Stromal cell of bone marrow (primary cell): Measurements from ENCODE around the gene TOX2.

Source experiments
- DNase-seq: peaks from one replicate; pipeline ENCODE4 v3.0.0-alpha.2; 2012; ENCODE audit warnings: low read depth

Gene TOX2

DNA sequence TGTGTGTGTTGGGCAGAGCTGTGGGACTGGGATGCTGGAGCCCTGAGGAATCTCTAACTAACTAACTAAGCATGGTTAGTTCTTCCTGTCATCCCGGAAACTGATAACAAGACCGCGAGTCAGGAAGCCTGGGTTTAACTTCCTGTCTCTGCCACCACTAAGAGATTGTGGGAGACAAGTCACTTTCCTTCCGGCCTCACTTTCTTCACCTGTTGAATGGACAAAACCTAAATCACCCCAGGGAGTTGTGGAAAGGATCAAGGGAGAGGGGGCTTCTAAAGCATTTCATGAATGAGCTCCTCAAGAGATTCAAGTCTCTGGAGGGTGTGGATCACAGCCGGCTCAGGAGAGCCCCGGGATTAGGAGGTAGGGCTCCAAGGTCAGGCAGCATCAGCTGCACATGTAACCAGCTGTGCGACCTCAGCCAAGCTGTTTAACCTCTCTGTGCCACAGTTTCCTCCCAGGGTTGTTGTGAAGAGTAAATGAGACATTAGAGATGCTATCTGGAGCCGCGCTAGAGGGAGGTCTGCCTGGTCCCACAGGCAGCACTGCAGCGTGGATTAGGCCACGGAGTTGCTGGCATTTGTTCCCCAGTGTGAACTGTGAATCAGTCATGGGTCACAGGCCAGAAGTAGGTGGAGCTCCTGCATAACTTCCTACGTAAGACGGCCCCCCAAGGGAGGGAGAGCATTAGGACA lies 105.1 kb downstream of the TOX2 start:
- peak; percentile 27 for DNase-seq

DNA sequence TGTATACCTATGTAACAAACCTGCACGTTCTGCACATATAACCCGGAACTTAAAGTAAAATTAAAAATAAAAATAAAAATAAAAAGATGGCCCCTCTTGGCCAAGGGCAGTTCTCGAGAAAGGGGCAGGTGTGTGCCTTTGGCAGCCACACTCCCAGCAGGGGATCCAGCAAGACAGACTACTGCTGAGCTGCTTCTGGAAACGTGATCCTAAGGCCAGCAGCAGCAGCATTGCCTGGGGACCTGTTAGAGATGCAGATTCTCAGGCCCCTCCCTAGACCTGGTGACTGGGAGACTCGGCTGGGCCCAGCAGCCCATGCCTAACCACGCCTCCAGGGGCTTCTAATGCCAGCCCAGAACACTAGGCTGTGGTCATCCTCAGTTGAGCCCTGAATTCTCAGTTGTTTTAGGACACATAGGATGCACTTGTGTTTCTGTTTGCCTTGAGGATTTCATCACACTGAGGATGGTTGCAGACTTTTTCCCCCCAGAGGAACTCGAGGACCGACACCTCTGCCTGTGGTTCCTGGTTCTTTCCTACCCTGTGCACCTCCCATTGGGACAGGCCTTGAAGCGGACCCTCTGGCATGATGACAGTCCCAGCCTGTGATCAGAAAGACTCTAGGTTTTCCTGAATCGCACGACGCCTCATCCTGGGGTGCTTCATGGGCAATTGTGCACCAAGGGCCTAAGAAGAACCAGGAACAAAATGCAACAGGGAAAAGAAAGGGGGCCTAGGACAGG lies 105.9 kb downstream of the TOX2 start:
- DNase-seq: no peak

DNA sequence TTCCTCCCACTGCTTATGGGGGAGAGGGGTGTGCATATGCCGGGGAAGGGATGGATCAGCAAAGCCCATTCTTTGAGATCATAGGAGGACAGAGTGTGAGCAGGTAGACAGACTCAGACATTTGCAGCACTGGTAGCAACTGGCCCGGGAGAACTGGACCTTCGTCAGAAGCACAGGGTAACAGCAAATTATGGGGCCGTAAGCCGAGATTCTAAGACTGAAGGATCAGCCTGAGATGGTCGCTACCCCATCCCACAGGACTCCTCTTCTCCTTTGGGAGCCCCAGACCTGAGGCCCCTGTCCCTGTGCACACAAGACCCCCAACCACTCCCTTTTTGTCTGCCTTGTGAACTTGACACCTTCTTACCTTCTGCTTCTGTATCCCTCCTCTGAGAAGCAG lies 106.5 kb downstream of the TOX2 start:
- DNase-seq: no peak

DNA sequence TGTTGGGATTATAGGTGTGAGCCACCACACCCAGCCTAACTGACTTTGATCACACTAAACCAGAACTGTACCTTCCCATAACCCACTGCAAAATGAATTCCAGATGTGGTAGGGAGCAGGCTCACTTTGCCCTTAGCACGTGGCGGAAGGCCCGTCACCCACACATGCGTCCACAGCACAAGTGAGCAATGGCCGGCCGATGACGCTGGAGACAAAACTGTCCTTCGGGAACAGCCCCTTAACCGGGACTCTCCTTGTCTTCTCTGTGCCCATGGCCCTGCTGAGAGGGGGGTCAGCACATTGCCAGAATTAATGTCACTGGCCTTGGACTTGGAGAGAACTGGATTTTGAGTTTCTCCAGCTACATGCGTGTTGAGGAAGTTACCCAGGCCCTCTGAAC lies 107.2 kb downstream of the TOX2 start:
- DNase-seq: no peak

DNA sequence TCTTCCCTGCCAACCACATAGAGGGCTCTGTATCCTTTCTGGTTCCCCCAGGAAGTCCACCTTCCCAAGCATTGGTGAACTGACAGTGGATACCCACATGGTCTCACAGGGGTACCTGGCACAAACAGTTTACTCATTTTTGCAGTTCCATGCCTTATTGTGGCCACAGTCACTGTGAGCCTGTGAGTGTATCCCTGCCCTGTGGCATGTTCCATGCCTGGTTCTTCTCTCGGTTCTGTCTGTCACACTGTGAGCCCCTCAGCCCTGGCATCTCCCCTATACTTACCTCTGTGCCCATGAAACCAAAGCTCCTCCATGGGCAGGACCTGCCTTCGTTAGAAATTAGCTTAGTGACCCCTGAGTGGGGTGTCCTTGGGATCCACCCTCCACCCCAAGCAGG lies 107.8 kb downstream of the TOX2 start:
- DNase-seq: no peak

DNA sequence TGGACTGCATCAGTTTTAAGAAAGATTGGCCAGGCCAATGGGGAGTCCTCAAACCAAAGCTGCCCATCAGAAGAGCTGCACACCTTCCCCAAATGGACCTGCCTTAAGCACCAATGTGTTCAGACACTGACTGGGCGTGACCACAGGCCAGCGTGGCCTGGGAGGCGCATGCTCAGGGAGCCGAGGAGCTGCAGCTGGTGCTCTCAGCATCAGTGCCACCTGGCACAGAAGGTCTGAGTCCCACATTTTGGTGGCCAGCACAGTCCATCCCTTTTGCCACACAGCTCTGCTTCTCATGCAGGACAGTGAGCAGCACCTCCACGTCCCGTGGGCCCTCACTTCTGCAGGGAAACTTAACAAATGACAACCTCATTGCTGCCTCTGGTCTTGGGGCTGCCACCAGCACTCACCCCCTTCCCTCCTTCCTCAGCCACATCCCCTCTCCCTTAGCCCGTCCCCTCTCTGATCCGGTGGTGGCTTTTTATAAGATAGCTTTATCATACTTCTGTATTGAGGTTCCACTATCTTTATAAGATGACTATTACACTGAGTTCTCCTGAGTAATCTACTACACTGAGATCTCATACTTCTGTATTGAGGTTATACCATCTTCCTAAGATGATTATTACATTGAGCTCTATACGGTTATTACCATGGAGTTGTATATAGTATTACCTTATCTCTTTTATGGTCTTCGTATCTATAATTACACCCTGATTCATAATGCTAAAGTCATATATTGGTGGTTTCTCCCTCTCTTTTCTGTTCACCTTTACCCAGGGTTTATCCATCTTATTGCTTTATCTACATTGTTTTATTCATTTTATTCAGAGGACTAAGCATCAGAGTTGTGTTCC lies 109.1 kb downstream of the TOX2 start:
- no peak for DNase-seq

DNA sequence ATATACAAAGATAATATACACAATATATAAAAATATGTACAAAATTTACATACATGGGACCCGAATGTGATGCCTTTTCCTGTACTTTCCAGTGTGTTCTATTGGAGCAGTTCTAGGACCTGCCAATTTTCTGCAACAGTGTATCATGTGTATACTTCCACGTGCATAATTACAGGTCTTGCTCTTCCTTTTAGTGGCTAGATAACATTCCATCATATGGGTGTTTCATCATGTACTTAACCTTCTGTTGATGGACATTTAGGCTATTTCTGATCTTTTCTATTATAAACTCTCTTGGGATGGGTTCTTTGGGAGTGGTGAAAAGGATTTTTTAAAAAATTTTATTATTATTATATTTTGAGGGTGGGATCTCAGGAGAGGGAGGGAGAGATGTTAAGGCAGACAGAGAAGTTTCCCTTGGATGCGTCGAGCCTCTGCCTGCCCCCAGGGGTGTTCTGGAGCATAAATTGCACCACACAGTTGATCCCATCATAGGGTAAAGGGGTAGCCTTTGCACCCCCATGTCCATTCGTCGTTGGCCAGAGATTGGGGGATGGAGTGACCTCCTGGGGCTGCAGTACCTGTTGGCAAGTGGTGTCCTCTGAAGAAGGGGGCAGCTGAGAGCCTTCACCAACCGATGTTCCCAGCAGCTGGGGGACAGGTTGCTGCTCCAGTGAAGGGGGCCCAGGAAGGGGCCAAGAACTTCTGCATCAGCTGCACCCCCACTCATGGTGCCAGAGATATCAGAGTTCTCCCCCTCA lies 110.3 kb downstream of the TOX2 start:
- no peak for DNase-seq

DNA sequence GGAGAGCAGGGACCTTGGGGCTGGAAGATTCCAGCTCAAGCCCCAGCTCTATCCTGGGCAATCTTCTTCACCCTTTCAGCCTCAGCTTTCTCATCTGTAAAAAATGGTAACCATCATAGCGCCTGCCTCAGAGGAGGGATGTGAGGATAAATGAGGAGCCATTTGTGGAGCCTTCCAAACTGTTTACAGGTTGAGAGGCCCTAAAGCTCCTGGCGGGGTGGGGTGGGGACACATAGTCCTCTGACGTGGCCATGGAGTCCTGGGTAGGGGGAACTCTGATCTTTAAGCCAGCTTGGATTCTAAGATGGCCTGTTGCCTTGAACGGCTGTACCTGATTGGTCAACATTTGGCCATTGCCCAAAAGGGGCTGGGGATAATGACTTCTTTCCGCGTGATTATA lies 111.1 kb downstream of the TOX2 start:
- no peak for DNase-seq

DNA sequence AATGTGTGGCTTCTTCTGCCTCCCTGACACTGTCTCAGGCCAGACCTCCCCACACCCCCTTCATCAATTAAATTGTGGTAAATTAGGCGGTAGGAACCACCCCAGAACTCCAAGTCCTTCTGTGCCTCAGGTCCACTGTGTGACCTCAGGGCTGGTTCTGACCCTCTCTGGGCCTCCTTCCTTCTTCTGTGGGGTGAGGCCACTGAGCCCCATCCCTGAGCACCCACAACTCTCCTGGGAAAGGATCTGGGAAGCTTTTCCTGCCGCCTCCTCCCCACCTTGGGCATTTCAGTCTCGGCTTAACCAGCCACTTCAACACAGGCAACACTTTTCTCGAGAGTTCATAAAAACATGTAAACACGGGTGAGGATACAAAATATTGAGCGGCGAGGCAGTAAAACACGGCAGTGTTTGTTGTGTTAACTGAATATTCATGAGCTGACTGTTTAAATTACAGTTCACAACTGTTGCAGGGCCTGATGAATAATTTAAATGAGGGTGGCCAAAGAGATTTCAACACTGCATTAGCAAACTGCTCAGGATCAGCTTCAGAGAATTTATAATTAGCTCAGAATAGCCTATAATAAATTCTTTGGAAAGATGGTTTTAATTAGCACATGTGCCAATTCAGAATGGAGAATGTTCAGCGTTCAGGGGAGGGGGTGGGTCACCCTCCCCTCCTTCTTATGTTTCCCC lies 112.1 kb downstream of the TOX2 start:
- no peak for DNase-seq

DNA sequence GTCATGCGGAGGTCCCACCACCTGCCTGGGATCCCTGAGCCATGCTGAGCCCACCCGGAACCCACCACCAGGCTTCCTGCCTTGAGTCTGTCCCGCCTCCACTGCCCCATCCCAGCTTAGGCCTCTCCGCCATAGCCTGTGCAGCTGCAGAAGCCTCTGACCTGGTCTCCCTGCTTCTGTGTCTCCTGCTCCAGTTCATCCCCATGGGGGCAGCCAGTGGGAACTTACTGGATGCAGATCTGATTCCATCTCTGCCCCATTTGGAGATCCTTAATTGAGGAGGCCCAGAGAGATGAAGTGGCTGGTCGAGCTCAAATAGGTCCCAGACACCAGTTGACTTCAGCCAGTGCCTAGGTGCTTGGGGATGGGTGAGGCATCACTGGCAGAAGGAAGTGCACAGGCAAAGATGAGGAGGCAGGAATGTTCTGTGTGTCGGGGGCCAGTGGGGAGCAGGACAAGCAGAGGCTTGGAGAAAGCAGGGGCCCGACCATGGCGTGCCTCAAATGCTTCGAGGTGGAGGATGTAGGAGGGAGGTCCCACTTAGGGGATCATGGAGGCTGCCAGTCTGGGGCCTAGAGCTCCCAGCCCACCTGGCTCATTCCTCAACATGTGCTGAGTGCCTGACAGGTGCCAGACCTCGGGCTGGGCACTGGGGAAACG lies 112.8 kb downstream of the TOX2 start:
- no peak for DNase-seq

DNA sequence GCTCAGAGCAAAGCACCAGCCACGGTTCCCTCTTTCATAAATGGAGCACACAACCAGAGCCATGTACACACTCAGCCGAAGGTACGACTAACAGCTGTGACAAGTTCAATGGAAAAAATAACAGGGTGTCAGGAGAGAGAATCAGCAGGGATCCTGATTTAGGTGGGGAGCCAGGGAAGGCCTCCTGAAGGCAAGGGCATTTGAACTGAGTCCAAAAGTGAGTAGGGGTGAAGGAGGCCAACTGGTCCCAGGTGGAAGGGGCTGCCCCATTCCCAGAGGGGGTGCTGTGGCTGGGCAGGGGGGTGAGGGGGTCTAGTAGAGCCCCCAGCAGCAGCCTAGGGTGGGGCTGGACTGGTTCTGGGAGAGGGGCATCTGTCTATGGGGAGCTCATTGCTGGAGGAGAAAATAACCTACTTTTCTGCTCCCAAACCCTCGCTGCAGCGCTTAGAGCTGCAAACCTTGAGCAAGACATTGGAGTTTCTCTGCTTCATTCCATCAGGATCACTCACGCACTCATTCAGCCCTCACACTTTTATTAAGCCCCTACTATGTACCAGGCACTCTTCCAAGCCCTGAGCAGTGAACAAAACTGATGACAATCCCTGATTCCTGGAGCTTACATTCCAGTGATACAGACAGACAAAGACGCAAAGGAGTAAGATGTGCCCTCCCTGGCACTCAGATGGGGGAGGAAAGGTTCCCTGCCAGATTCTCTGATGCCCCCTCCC lies 113.5 kb downstream of the TOX2 start:
- no peak for DNase-seq

DNA sequence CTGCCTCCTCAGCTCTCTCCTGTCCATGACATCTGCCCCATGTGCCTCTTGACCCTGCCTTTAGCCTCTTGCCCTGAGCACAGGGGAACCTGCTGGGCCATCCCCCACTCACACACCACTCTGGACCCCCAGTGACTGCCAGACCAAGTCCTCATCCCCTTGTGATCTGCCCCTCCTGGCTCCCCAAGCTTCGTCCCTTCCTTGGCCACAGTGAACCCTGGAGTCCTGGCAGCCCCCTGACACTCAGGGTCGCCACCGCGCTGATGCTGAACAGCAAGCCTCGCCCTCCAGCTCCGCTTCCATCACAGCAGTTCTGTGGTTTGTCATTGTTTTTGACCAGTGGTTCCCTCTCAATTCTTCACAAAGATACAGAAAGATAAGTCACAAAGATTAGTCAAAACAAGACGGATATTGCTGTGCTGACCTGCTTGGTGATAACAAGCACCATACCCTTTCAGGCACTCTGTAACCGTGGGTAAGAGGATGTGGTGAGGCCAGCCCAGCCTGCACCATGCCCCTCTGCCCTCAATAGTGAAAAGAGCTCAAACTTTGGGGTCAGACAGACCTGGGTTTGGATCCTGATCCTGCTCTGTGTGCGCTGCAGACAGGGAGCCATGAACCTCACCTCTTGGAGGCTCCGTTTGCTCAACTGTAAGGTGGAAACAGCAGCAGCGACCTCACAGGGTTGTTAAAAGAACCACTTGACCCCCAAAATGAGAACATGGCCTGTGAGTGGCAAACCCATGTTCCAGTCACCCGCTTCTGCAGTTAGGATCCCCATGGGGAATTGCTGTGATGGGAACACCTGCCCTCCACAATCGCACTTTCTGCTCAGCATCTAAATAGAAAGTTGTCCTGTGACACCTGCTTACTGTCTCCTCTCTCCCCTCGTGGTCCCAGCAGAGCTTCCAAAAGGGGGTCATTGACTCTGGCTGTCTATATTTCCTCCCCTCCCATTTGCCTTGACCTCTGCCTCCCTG lies 114.5 kb downstream of the TOX2 start:
- no peak for DNase-seq

DNA sequence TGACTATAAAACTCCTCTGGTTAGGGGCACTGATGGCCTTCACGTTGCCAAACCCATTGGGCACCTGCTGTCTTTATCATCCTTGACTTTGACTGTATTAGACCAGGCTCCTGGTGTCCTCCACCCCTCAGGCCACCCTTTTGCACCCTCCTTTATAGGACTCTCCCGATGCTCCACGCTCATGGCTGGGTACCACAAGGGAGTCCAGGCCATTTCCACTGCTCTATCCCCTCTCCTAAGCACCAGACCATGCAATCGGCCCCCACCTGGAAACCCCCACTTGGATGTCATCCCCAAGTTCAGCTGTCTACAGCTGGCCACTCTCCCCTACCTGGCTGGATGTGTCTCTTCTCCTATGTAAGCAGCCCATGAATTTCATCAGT lies 115.2 kb downstream of the TOX2 start:
- no peak for DNase-seq

DNA sequence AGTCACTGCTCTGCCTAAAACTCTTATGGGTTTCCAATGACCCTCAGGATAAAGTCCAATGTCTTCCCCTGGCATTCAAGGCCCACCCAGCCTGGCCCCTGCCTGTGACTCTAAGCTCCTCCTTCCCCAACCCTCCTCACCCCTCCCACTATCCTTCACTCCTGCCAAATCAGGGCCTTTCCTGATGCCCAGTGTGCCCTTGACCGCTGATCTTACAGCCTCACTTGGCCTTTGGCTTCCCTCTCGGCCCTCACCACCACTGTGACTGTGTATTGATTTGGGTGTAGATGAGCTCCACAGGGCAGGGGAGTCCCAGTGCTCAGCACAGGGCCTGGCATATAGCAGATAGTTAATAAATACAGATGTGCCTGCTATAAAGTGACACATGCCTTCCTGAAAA lies 115.7 kb downstream of the TOX2 start:
- no peak for DNase-seq

DNA sequence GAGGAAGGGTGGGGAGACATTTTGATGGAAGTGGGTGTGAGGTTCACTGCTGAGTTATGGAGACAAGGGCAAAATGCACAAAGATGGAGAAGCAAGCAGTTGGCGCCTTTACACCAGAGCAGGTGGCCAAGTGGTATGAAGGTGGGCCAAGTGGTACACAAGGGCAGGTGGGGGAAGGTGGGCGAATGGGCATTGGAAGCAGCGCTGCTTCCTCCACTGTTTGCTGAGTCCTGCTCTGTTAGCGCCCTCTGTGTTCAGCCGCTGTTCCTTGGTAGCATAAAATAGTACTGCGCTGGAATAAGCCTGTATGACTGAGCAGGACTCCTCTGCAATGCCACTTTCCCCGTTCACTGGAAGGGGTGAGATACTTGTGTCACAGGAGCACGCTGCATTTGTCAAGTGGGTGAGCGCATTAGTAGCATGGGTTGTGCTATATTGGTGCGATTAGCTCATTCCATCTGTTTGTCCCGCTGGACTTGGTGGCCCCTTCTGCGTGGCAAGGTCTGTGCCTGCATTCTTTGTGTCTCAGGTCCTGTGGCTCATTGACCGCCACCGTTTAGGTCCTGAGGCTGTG lies 116.4 kb downstream of the TOX2 start:
- no peak for DNase-seq

DNA sequence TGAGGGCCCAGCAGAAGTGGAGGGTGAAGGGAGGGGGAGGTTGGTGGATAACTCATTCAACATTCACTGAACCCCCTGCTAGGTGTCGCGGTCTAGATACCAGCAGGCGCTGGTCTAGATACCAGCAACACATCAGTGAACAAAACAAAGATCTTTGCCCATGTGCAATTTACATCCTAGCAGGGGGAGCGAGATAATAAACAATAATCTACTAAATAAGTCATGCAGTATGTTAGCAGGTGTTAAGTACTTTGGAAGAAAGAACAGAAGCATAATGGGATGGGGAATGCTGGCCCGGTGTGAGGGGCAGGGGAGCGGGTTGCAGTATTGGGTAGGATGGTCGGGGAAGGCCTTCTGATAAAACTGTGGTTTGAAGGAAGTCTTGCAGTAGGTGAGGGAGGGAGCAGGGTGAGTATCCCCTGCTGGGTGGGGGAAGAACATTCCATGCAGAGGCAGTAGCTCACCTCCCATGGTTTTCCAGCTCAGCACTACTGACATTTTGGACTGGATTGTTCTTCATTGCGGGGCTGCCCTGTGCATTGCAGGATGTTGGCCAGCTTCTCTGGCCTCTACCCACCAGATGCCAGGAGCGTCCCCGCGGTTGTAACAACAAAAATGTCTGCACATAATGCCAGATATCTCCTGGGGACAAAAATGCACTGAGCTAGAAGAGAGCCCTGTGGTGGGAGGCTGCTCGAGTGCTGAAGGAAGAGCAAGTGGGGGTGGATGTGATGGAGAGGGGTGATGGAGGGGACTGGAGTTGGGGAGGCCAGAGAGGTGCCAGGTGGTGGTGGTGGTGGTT lies 117.3 kb downstream of the TOX2 start:
- no peak for DNase-seq

DNA sequence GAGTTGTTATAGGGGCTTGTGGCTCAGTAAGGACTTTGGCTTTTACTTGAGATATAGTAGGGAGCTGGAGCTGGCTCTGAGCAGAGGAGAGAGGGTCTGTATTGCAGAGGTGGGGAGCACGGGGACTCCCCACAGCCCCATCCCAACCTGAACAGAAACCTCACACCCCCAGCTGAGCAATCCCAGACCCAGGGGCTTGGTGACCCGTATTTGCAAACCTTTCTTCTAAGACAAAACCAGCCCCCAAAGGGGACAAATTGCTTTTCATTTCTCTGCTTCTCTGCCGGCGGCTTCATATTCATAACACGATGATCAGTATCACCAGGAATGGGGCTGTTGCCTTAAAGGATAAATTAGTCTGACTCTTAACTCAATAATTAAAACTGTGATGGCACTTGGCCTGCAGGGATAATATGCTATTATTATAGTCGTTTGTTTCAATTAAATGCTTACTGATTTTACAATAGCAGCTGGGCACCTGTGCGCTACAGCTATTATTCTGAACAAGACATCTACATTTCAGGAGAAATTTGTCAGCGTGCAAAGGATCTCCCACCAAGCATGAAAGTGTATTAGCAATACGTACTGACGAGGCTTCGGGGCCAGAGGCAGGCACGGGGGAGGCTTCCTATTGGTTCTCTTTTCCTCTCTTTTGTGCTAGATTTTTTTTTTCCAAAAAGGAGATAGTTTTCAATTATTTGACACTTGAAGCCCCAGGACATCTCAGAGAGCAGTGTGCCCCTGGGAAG lies 118.1 kb downstream of the TOX2 start:
- no peak for DNase-seq
